Fibroblast of the aortic adventitia (primary cell): Measurements from ENCODE around the gene TNFSF15. TPM values are rescaled to one million over a fixed set of nuclear protein-coding genes. Genes with fewer than 3 reads are reported as not detected.

Experiments used
- DNase-seq: peaks from one replicate; pipeline ENCODE4 v3.0.0-alpha.2; 2010; ENCODE audit warnings: low read depth
- H3K4me3 ChIP-seq: 2 replicates; pipeline ENCODE4 v1.5.1; 2011; ENCODE audit warnings: low read depth, mild to moderate bottlenecking, control low read depth, low read length, moderate library complexity
- CTCF ChIP-seq: IDR thresholded peaks from 2 replicates; pipeline ENCODE4 v1.5.1; 2011; ENCODE audit warnings: mild to moderate bottlenecking, low read length, control low read depth, inconsistent platforms; ENCODE audit not compliant: insufficient read depth
- total RNA-seq: library from RNA; depleted of rRNA; stranded (reverse); fragments of >200 nt; gene quantifications from 2 replicates; pipeline ENCODE4 v1.2.3, GENCODE V29; 2012; ENCODE audit warnings: low replicate concordance

TNFSF15 gene
- total RNA-seq, 1 donor, result 2.4 TPM

- TF ChIP-seq CTCF, result no peak
- no peak for DNase-seq
- H3K4me3 ChIP-seq, result no peak overlapping the region
These were observed 13.4 kb downstream of the TNFSF15 start for GRCh38 chr9:114792396-114792795.

GRCh38 chr9:114791736-114792135 is 14.1 kb downstream of the TNFSF15 start:
- DNase-seq, result no peak
- H3K4me3 ChIP-seq, result no peak overlapping the region
- no peak for TF ChIP-seq CTCF

- no peak for DNase-seq
- no peak overlapping the region for H3K4me3 ChIP-seq
- no peak for TF ChIP-seq CTCF
These were observed 14.5 kb downstream of the TNFSF15 start for GRCh38 chr9:114791312-114791711.

DNA sequence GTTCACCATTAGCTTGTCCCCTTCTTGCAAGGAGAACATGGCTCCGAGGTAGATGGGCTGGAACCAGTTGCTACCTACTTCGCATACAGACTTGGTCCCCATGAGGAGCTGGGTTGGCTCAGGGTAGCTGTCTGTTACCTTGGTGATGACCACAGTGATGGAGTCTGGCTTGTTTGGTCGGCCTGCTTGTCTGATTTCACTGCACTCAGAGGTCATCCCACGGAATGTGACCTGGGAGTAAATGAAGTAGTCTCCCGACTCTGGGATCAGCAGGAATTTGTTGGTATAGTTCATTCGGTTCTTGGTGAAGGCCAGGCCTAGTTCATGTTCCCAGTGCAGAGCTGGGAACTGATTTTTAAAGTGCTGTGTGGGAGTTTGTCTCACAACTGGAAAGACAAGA is 15.3 kb downstream of the TNFSF15 start:
- DNase-seq, result no peak

DNA sequence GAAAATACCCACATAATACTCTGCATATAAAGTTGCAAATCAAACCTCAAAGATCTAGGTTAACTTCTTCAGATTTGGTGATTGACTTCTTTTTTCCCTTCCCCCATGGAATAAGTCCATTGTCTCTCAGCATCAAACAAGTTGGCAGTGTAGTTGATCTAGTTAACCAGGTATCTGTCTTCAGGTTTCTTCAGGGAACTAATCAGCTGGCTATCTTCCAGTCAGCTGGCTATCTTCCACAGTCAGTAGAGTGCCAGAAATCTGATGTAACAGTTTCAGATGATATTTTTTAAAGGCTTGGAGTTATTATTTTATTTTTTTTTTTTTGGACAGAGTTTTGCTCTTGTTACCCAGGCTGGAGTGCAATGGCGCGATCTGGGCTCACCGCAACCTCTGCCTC is 16.8 kb downstream of the TNFSF15 start:
- TF ChIP-seq CTCF, result no peak
- DNase-seq, result peak; percentile 13
- H3K4me3 ChIP-seq, result no peak overlapping the region

More for the DNA sequence above, 15.3 kb downstream of the TNFSF15 start:
- no peak overlapping the region for H3K4me3 ChIP-seq
- no peak for TF ChIP-seq CTCF

DNA sequence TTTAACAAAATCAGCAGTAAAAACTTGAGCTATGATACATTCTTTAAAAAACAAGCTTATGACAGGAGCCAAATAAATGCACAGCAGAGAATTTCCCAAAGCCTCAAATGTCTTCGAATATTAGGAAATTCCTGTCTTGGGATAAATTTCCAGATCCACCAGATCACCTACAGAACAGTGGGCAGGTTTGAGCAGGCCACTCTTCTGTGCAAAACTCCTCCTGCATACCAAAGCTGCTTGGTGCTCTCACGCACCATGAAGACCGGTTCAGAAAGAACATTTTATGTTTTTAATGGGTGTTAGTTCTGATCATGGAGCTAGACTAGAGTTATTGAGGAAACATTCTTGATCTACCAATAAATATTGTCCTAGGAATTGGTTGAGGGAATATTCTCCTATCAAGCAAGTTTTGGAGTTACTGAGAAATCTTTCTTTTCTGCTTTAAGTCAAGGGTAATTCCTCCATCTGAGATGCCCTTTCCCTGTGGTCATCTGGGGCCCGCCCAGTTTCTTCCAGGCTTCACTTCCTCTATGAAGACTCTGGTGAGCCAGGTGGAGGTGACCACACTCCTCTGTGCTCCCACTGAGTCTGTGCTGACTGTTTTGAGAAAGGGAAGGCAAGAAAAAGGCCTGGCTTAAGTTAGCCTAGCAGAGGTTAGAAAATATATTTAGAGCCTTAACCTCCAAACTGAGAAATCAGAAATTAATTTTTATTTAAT is 17.9 kb downstream of the TNFSF15 start:
- no peak overlapping the region for H3K4me3 ChIP-seq
- no peak for DNase-seq
- TF ChIP-seq CTCF, result no peak

DNA sequence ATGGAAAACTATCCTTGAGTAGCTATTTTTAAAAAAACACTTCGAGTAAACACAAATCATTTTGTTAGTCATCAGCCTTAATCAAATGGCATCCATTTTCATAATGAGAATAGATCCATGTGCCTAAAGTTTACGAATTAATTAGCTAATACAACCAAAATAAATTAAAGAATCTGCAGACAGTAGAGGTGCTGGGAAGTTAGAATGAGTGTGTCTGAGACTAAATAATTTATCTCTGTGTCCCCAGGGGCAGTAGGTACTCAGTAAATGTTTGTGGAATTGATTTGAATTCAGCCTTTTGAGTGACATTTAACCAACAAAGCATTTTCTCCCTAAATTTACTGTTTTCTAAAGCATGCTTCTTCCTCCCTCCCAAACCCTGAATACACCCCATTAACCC is 18.6 kb downstream of the TNFSF15 start:
- TF ChIP-seq CTCF, result no peak
- H3K4me3 ChIP-seq, result no peak overlapping the region
- DNase-seq, result no peak
